ENCODE data around the gene APOL1. TPM values are rescaled to one million over a fixed set of nuclear protein-coding genes. Genes with fewer than 3 reads are reported as not detected.

Gene APOL1
- total RNA-seq, 1 experiment from 2014 or later, result 16.0 TPM

DNA sequence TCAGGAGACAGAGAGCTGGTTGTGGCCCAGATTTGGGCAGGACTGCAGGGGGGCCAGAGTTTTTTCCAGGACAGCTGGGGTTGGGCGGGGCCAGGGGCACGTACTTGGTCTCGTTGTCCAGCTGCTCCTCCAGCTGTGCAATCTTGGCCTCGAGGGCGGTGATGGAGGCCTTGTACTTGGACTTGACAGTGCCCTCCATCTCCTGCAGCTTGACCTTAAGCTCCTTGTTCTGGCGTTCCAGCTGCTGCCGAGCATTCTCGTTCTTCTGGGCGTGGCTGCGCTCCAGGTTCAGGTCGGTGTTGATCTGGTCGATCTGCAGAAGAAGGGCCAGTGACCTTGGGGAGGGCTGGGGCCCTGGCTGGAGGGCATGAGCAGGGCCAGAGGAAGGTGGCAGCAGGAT is 32.1 kb downstream of the APOL1 start:
- ChIA-PET POLR2A (no interaction called here), CTCF (no interaction called here)
- TF ChIP-seq POLR2AphosphoS5 (IDR thresholded peaks at IDR 0.05; ENCODE audit: low read depth, low read length) (0 out of 2 replicates have a peak, but pooled peaks have one; percentile 30), TCF7L2 (IDR thresholded peaks at IDR 0.05; ENCODE audit: low read depth, low read length) (no peak)
- no peak for ATAC-seq
- Histone ChIP-seq H3K4me3 (ENCODE audit: low read depth in 2 of 2, low read length in 2 of 2) (no peak overlapping the region), H3K27ac (ENCODE audit: low read length) (no peak overlapping the region), H3K9me3 (ENCODE audit: control insufficient read depth, insufficient read depth, low read depth, low read length) (no peaks in the 10 kb centered on the region), H3K27me3 (ENCODE audit: control insufficient read depth, insufficient read depth, low read length) (no peaks in the 10 kb centered on the region), H3K36me3 (ENCODE audit: control insufficient read depth, insufficient read depth, low read length) (peaks cover 14% of the 10 kb centered on the region), H3K4me1 (ENCODE audit: control insufficient read depth, insufficient read depth, low read length) (no peaks in the 10 kb centered on the region; the same call in 1 of the 2 replicates)
- no TSS peak for BruUV-seq (replicated peaks)
- no peak for DNase-seq (ENCODE audit: low read depth, low spot score)
- intact Hi-C loops (cut with micrococcal nuclease; ENCODE audit: unreplicated experiment) (no loop called here), in situ Hi-C loops (cut with HindIII; ENCODE audit: low pct_unique_long_range_greater_than_20kb, low sequenced_read_pairs) (no loop called here)

DNA sequence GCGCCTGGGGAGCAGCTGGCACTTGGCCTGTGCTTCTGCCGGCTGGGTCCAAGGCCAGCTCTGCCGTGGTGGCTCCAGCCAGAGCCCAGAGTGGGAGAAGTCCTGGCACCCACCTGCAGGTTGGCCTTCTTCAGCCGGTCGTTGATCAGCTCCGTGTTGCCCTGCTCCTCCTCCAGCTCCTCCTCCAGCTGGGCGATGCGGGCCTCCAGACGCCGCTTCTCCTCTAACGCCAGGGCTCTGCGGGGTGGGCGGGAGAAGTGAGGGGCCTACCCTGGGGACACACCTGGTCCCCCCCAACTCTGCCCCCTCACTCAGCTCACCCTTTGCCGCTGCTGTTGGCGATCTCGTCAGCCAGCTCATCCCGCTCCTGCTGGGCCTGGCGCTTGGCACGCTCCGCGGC is 32.6 kb downstream of the APOL1 start:
- Histone ChIP-seq H3K4me1 (ENCODE audit: control insufficient read depth, insufficient read depth, low read length) (no peaks in the 10 kb centered on the region; the same call in 1 of the 2 replicates), H3K27ac (ENCODE audit: low read length) (no peak overlapping the region), H3K27me3 (ENCODE audit: control insufficient read depth, insufficient read depth, low read length) (no peaks in the 10 kb centered on the region), H3K9me3 (ENCODE audit: control insufficient read depth, insufficient read depth, low read depth, low read length) (no peaks in the 10 kb centered on the region), H3K36me3 (ENCODE audit: control insufficient read depth, insufficient read depth, low read length) (peaks cover 14% of the 10 kb centered on the region), H3K4me3 (ENCODE audit: low read depth in 2 of 2, low read length in 2 of 2) (no peak overlapping the region)
- ATAC-seq, result no peak
- in situ Hi-C loops (cut with HindIII; ENCODE audit: low pct_unique_long_range_greater_than_20kb, low sequenced_read_pairs) (no loop called here), intact Hi-C loops (cut with micrococcal nuclease; ENCODE audit: unreplicated experiment) (no loop called here)
- no TSS peak for BruUV-seq (replicated peaks)
- ChIA-PET POLR2A (no interaction called here), CTCF (interaction anchor here (0.5 to 1.1 kb wide), 2 partner anchors 10 to 46 kb away, joined by 3 read pairs; partner anchors contain the start of gene APOL2)
- TF ChIP-seq TCF7L2 (IDR thresholded peaks at IDR 0.05; ENCODE audit: low read depth, low read length), result no peak
- no peak for TF ChIP-seq SIN3A (IDR thresholded peaks at IDR 0.05; ENCODE audit: borderline replicate concordance, insufficient read depth, low read depth, low read length)
- no peak for TF ChIP-seq CTCF (IDR thresholded peaks at IDR 0.05)
- TF ChIP-seq POLR2AphosphoS5 (IDR thresholded peaks at IDR 0.05; ENCODE audit: low read depth, low read length), result no peak
- DNase-seq (ENCODE audit: low read depth, low spot score), result no peak

DNA sequence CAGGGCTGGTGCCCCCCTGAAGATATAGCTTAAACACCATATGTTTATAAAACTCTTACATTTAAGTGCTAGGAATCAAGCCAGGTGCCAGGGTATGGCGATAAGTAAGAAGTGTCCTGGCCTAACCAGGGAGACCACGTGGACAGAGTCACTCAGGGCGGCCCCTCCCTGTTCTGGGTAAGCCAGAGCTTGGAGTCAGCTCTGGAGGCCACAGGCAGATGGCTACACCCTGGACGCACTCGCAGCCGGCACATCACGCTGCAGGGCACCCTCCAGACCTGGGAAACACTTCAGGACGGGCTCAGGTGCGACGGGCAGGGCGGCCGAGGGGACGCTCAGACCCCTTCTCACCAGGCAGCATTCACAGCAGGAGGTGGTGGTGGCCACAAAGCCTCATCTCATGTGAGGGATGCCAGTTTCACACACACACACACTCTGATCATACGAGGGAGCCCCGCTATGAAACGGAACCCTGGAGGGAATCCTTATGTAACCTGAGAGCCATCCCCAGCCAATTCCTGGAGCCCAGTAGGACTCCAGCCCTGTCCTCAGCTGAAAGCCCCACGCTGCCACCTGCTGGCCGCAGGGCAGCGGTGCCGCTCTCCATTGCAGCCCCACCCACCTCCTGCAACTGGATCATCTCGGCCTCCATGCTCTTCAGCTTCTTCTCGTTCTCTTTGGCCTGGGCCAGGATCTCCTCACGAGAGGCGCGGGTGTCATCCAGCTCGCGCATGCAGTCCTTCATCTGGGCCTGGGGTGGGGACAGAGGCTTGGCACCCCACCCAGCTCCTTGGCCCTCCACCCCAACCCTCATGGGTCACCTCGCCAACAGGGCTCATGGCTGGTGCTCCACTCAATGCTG is 33.4 kb downstream of the APOL1 start:
- POLR2A ChIA-PET, result no interaction called here
- H3K4me3 ChIP-seq (ENCODE audit: low read depth in 2 of 2, low read length in 2 of 2), result no peak overlapping the region
- H3K27me3 ChIP-seq (ENCODE audit: control insufficient read depth, insufficient read depth, low read length), result no peaks in the 10 kb centered on the region
- DNase-seq (ENCODE audit: low read depth, low spot score), result no peak
- TF ChIP-seq CTCF (IDR thresholded peaks at IDR 0.05), result peak; percentile 87
- TF ChIP-seq SIN3A (IDR thresholded peaks at IDR 0.05; ENCODE audit: borderline replicate concordance, insufficient read depth, low read depth, low read length), result no peak
- in situ Hi-C loops (cut with HindIII; ENCODE audit: low pct_unique_long_range_greater_than_20kb, low sequenced_read_pairs) (no loop called here), intact Hi-C loops (cut with micrococcal nuclease; ENCODE audit: unreplicated experiment) (no loop called here)
- peaks cover 14% of the 10 kb centered on the region for H3K36me3 ChIP-seq (ENCODE audit: control insufficient read depth, insufficient read depth, low read length)
- no TSS peak for BruUV-seq (replicated peaks)
- CTCF ChIA-PET, result interaction anchor here (0.5 to 1.1 kb wide), 3 partner anchors 9 to 1486 kb away, joined by 3 read pairs; partner anchors contain the start of gene APOL2
- no peak overlapping the region for H3K27ac ChIP-seq (ENCODE audit: low read length)
- no peaks in the 10 kb centered on the region for H3K9me3 ChIP-seq (ENCODE audit: control insufficient read depth, insufficient read depth, low read depth, low read length)
- H3K4me1 ChIP-seq (ENCODE audit: control insufficient read depth, insufficient read depth, low read length), result no peaks in the 10 kb centered on the region; the same call in 1 of the 2 replicates
- peak; percentile 78 for ATAC-seq

Data from Panc1 (cell line).